HCT116 (cell line): ENCODE measurements around the gene NKX2-2. TPM values are rescaled to one million over a fixed set of nuclear protein-coding genes. Genes with fewer than 3 reads are reported as not detected.

Experiments used
- ATAC-seq: fragments of 200-7000 bp; cut with Tn5 transposase; 2 replicates; pipeline ENCODE4 v1.9.1; 2020; ENCODE audit warnings: mild to moderate bottlenecking, moderate library complexity
- BruUV-seq: library from RNA; stranded (reverse); fragments of 400-500 nt; replicated peaks from 2 replicates; lab custom pipeline; 2021; lab: Mats Ljungman, UMichigan
- CTCF ChIA-PET: fragments of 300-600 bp; sonication (Branson Sonifier 250); formaldehyde crosslinking; loops from one replicate; lab custom pipeline; 2021; ENCODE audit warnings: antibody characterized with exemption; lab: Charles Lee
- POLR2A ChIA-PET: fragments of 300-600, 350-600 bp; sonication (Branson Sonifier 250); formaldehyde crosslinking; loops from one replicate; lab custom pipeline; 2021; ENCODE audit warnings: antibody characterized with exemption; lab: Charles Lee
- RAD21 ChIA-PET, 2 experiments: fragments of 300-600 bp; sonication (Branson Sonifier 250); formaldehyde crosslinking; loops; one replicate each; lab custom pipeline; 2023; ENCODE audit warnings: low total read pairs in 2 of 2; ENCODE audit not compliant: uncharacterized antibody in 2 of 2, unreplicated experiment in 2 of 2, low non-redundant PET in 1 of 2; lab: Charles Lee
- DNase-seq: peaks from one replicate; pipeline ENCODE4 v3.0.0-alpha.2; 2010; ENCODE audit warnings: low read depth, low spot score
- H2AFZ ChIP-seq: fragments of 200-600 bp; shearing (Covaris generic), sonication (generic); 2 replicates; pipeline ENCODE4 v1.6.1; 2017; ENCODE audit warnings: low read depth, mixed run types, mixed read lengths, antibody characterized with exemption, low read length; ENCODE audit not compliant: poor library complexity, severe bottlenecking
- H3K27ac ChIP-seq: 2 replicates; pipeline ENCODE4 v1.5.1; 2012; ENCODE audit warnings: low read depth, low read length
- H3K27me3 ChIP-seq: fragments of 200-600 bp; sonication (generic); 2 replicates; pipeline ENCODE4 v1.6.1; 2016; ENCODE audit warnings: mixed run types, low read length, mixed read lengths; ENCODE audit not compliant: insufficient read depth
- H3K36me3 ChIP-seq, 2 experiments: fragments of 200-500 bp in 1 of 2; fragments of 200-600 bp in 1 of 2; sonication (Bioruptor generic) in 1 of 2; sonication (generic) in 1 of 2; 2 replicates each; pipeline versions ENCODE4 v1.5.1 to v1.6.1; 2014 to 2016; ENCODE audit warnings: low read length in 2 of 2, inconsistent platforms in 1 of 2, mixed read lengths in 1 of 2, mixed run types in 1 of 2; ENCODE audit not compliant: insufficient read depth in 2 of 2, control insufficient read depth in 1 of 2
- H3K4me1 ChIP-seq, 2 experiments: fragments of 200-600 bp in 1 of 2; sonication (generic) in 1 of 2; 2 replicates each; pipeline versions ENCODE4 v1.5.1 to v1.6.1; 2012 to 2017; ENCODE audit warnings: low read length in 2 of 2, inconsistent platforms in 1 of 2, mild to moderate bottlenecking in 1 of 2, mixed read lengths in 1 of 2, mixed run types in 1 of 2, moderate library complexity in 1 of 2; ENCODE audit not compliant: insufficient read depth in 2 of 2, control insufficient read depth in 1 of 2
- H3K4me2 ChIP-seq: fragments of 200-600 bp; sonication (generic); 2 replicates; pipeline ENCODE4 v1.6.1; 2017; ENCODE audit warnings: mixed run types, low read length, mixed read lengths
- H3K4me3 ChIP-seq, 2 experiments: fragments of 200-600 bp in 1 of 2; sonication (generic) in 1 of 2; replicated peaks in 1 of 2; 2 replicates each; pipeline ENCODE4 v1.5.1; 2011 to 2016; ENCODE audit warnings: low read length in 2 of 2, control low read depth in 1 of 2, low read depth in 1 of 2, mild to moderate bottlenecking in 1 of 2, mixed read lengths in 1 of 2, mixed run types in 1 of 2
- H3K79me2 ChIP-seq: fragments of 200-600 bp; sonication (generic); 2 replicates; pipeline ENCODE4 v1.6.1; 2017; ENCODE audit warnings: mild to moderate bottlenecking, mixed run types, low read length, moderate library complexity, mixed read lengths; ENCODE audit not compliant: insufficient read depth
- H3K9ac ChIP-seq: fragments of 200-600 bp; sonication (generic); 2 replicates; pipeline ENCODE4 v1.6.1; 2016; ENCODE audit warnings: low read length, mixed read lengths
- H3K9me2 ChIP-seq: fragments of 200-600 bp; sonication (generic), shearing (Covaris generic); 2 replicates; pipeline ENCODE4 v1.6.1; 2017; ENCODE audit warnings: mixed run types, mild to moderate bottlenecking, moderate library complexity; ENCODE audit not compliant: insufficient read depth
- H3K9me3 ChIP-seq, 2 experiments: fragments of 200-500 bp in 1 of 2; fragments of 200-600 bp in 1 of 2; sonication (Bioruptor generic) in 1 of 2; sonication (generic) in 1 of 2; 2 replicates each; pipeline ENCODE4 v1.6.1; 2014 to 2017; ENCODE audit warnings: low read length in 2 of 2, mixed read lengths in 2 of 2, inconsistent platforms in 1 of 2, low read depth in 1 of 2, mild to moderate bottlenecking in 1 of 2, mixed run types in 1 of 2, moderate library complexity in 1 of 2; ENCODE audit not compliant: control insufficient read depth in 1 of 2, insufficient read depth in 1 of 2
- H4K20me1 ChIP-seq: fragments of 200-600 bp; sonication (generic), shearing (Covaris generic); 2 replicates; pipeline ENCODE4 v1.6.1; 2017; ENCODE audit warnings: mixed run types, mild to moderate bottlenecking, moderate library complexity; ENCODE audit not compliant: insufficient read depth
- ATF3 ChIP-seq: IDR thresholded peaks from 2 replicates; pipeline ENCODE4 v1.6.1; 2012
- CBX3 ChIP-seq: IDR thresholded peaks from 2 replicates; pipeline ENCODE4 v1.6.1; 2012; ENCODE audit warnings: low read depth
- CEBPB ChIP-seq: IDR thresholded peaks from 2 replicates; pipeline ENCODE4 v1.6.1; 2012; ENCODE audit warnings: low read depth
- EZH2 ChIP-seq: fragments of 200-600 bp; sonication (generic); IDR thresholded peaks from 2 replicates; pipeline ENCODE4 v1.6.1; 2017; ENCODE audit warnings: antibody characterized with exemption, mixed run types
- FOSL1 ChIP-seq: IDR thresholded peaks from 2 replicates; pipeline ENCODE4 v1.6.1; 2012; ENCODE audit warnings: low read depth
- JUND ChIP-seq: IDR thresholded peaks from 2 replicates; pipeline ENCODE4 v1.6.1; 2012
- POLR2AphosphoS5 ChIP-seq: IDR thresholded peaks from 2 replicates; pipeline ENCODE4 v1.6.1; 2011; ENCODE audit warnings: mild to moderate bottlenecking, low read depth, low read length, moderate library complexity
- RAD21 ChIP-seq: IDR thresholded peaks from 2 replicates; pipeline ENCODE4 v1.6.1; 2012; ENCODE audit warnings: low read depth, mild to moderate bottlenecking
- REST ChIP-seq: IDR thresholded peaks from 2 replicates; pipeline ENCODE4 v1.6.1; 2012; ENCODE audit warnings: low read depth
- SRF ChIP-seq: IDR thresholded peaks from 2 replicates; pipeline ENCODE4 v1.6.1; 2012; ENCODE audit warnings: low read depth
- YY1 ChIP-seq: IDR thresholded peaks from 2 replicates; pipeline ENCODE4 v1.6.1; 2011; ENCODE audit warnings: low read length, low read depth, moderate library complexity, mild to moderate bottlenecking; ENCODE audit not compliant: insufficient replicate concordance; ENCODE audit errors: extremely low read depth
- ZNF274 ChIP-seq: fragments of 200-500 bp; sonication (Bioruptor generic); IDR thresholded peaks from 2 replicates; pipeline ENCODE4 v1.6.1; 2014; ENCODE audit warnings: mild to moderate bottlenecking, low read depth, low read length, inconsistent platforms
- intact Hi-C: fragments of 100-400 bp; cut with micrococcal nuclease; formaldehyde crosslinking; loops from 2 replicates; pipeline ENCODE4 v1.10.0; 2022
- total RNA-seq: library from RNA; stranded (reverse); gene quantifications from one replicate; pipeline ENCODE4 v1.2.1, GENCODE V29; 2021; ENCODE audit not compliant: unreplicated experiment
- TF ChIP-seq, protein P1 (sequence below): IDR thresholded peaks from 2 replicates; pipeline ENCODE4 v1.6.1; 2012

Gene NKX2-2
- total RNA-seq, 1 experiment from 2014 or later, result not detected

DNA sequence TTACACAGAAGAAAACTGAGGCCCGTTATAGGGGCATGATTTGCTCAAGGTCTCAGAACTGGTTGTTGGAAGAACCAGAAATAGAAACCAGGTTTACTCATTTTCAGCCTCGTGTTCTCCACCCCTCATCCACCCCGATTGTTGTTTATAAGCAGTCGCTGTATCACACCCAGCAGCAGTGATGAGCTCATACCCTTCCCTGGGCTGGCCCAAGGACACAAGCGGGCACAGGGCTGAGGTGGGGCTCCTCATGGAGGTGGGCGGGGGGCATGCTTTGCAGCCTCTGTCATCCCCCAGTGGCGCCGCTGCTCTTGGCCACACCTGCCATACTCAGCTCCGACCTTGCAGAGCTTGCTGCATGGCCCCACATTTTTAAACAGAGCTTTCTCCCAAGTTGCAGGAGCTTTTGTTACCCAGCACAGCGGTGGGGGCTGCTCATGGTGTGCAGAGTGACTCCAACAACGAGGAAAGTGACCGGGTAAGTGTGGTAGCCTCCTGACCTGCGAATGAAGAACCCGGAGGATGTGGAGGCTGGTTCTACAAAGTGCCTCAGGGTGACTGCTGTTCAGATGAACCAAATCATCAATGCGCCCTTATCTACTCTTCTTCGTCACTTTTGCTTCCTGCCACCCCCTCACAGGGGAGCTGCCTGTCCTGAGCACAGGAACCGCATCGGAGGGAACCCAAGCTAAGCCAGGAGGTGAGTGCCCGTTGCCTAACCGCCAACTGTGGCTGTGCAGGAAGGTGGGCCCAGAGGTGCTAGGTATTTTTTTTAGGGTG is 43.6 kb upstream of the NKX2-2 start:
- intact Hi-C loops, result no loop called here
- TF ChIP-seq JUND (no peak), FOSL1 (no peak), SRF (no peak), CEBPB (no peak), POLR2AphosphoS5 (no peak), CBX3 (no peak), ATF3 (no peak), REST (no peak), EZH2 (no peak), RAD21 (no peak), YY1 (no peak), ZNF274 (no peak)
- TF ChIP-seq, protein P1, sequence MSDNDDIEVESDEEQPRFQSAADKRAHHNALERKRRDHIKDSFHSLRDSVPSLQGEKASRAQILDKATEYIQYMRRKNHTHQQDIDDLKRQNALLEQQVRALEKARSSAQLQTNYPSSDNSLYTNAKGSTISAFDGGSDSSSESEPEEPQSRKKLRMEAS, result no peak
- no peak overlapping the region for H2AFZ ChIP-seq
- H3K9me2 ChIP-seq, result no peaks in the 10 kb centered on the region
- no peak overlapping the region for H3K9ac ChIP-seq
- ChIA-PET CTCF (interaction anchor here (0.8 kb wide), 1 partner anchor 58 kb away, joined by 3 read pairs; no protein-coding TSS in a partner anchor), POLR2A (no interaction called here), RAD21 (interaction anchor here in 1 of 2 experiments (1.1 kb wide), 1 partner anchor 28 kb away, joined by 3 read pairs; no protein-coding TSS in a partner anchor)
- no peak for DNase-seq
- no TSS peak for BruUV-seq
- no peak overlapping the region for H3K4me3 ChIP-seq
- no peaks in the 10 kb centered on the region for H3K4me1 ChIP-seq
- no peaks in the 10 kb centered on the region for H3K79me2 ChIP-seq
- no peak overlapping the region for H3K4me2 ChIP-seq
- no peaks in the 10 kb centered on the region for H3K9me3 ChIP-seq
- H3K36me3 ChIP-seq, result no peaks in the 10 kb centered on the region
- H3K27ac ChIP-seq, result no peak overlapping the region
- no peaks in the 10 kb centered on the region for H4K20me1 ChIP-seq
- peaks cover 54% of the 10 kb centered on the region for H3K27me3 ChIP-seq
- ATAC-seq, result no peak
